ENCODE results near the gene TMEM269.

Gene TMEM269

GRCh38 chr1:42779725-42780124, 5.1 kb upstream of the TMEM269 start:
- no peaks in the 10 kb centered on the region for H3K79me2 ChIP-seq (ENCODE audit: insufficient read depth, low read length)
- H3K36me3 ChIP-seq (ENCODE audit: insufficient read depth, low read length), result peaks cover 70% of the 10 kb centered on the region
- no peaks in the 10 kb centered on the region for H3K9me2 ChIP-seq (ENCODE audit: low read depth, low read length)
- no peaks in the 10 kb centered on the region for H3K4me1 ChIP-seq (ENCODE audit: insufficient read depth, low read length, severe bottlenecking)
- no peak for TF ChIP-seq CTCF (IDR thresholded peaks at IDR 0.05; ENCODE audit: low read length)
- no peak for TF ChIP-seq EZH2 (IDR thresholded peaks at IDR 0.05; ENCODE audit: borderline replicate concordance, low read length)
- H3K9me3 ChIP-seq (ENCODE audit: low read length), result no peaks in the 10 kb centered on the region
- no peaks in the 10 kb centered on the region for H3F3A ChIP-seq (ENCODE audit: insufficient read depth, low read length)
- no peak overlapping the region for H3K4me3 ChIP-seq (ENCODE audit: low read depth, low read length, poor library complexity, severe bottlenecking)
- no peaks in the 10 kb centered on the region for H3K27me3 ChIP-seq (ENCODE audit: insufficient read depth, low read length)
- no peak overlapping the region for H3K27ac ChIP-seq (ENCODE audit: low read depth, low read length, poor library complexity, severe bottlenecking)
- no peaks in the 10 kb centered on the region for H4K20me1 ChIP-seq (ENCODE audit: insufficient read depth, low read length)
- H3K9ac ChIP-seq (ENCODE audit: low read length), result no peak overlapping the region
- no peak overlapping the region for H3K4me2 ChIP-seq (ENCODE audit: low read length)
- no peak overlapping the region for H2AFZ ChIP-seq (ENCODE audit: low read length)

GRCh38 chr1:42780176-42780575, 4.6 kb upstream of the TMEM269 start:
- no peak overlapping the region for H3K4me3 ChIP-seq (ENCODE audit: low read depth, low read length, poor library complexity, severe bottlenecking)
- no peaks in the 10 kb centered on the region for H3K9me3 ChIP-seq (ENCODE audit: low read length)
- H3K36me3 ChIP-seq (ENCODE audit: insufficient read depth, low read length), result peaks cover 65% of the 10 kb centered on the region
- no peak for TF ChIP-seq CTCF (IDR thresholded peaks at IDR 0.05; ENCODE audit: low read length)
- no peak for TF ChIP-seq EZH2 (IDR thresholded peaks at IDR 0.05; ENCODE audit: borderline replicate concordance, low read length)
- no peaks in the 10 kb centered on the region for H3K9me2 ChIP-seq (ENCODE audit: low read depth, low read length)
- no peaks in the 10 kb centered on the region for H3K27me3 ChIP-seq (ENCODE audit: insufficient read depth, low read length)
- no peaks in the 10 kb centered on the region for H3F3A ChIP-seq (ENCODE audit: insufficient read depth, low read length)
- H2AFZ ChIP-seq (ENCODE audit: low read length), result no peak overlapping the region
- no peaks in the 10 kb centered on the region for H4K20me1 ChIP-seq (ENCODE audit: insufficient read depth, low read length)
- H3K9ac ChIP-seq (ENCODE audit: low read length), result no peak overlapping the region
- H3K79me2 ChIP-seq (ENCODE audit: insufficient read depth, low read length), result no peaks in the 10 kb centered on the region
- H3K27ac ChIP-seq (ENCODE audit: low read depth, low read length, poor library complexity, severe bottlenecking), result no peak overlapping the region
- H3K4me2 ChIP-seq (ENCODE audit: low read length), result no peak overlapping the region
- H3K4me1 ChIP-seq (ENCODE audit: insufficient read depth, low read length, severe bottlenecking), result no peaks in the 10 kb centered on the region

GRCh38 chr1:42783092-42783491, 1.7 kb upstream of the TMEM269 start:
- Histone ChIP-seq H3K27ac (ENCODE audit: low read depth, low read length, poor library complexity, severe bottlenecking) (no peak overlapping the region), H3K9me3 (ENCODE audit: low read length) (no peaks in the 10 kb centered on the region), H2AFZ (ENCODE audit: low read length) (no peak overlapping the region), H3K36me3 (ENCODE audit: insufficient read depth, low read length) (peaks cover 39% of the 10 kb centered on the region), H3K4me1 (ENCODE audit: insufficient read depth, low read length, severe bottlenecking) (no peaks in the 10 kb centered on the region), H3K4me2 (ENCODE audit: low read length) (no peak overlapping the region), H3F3A (ENCODE audit: insufficient read depth, low read length) (no peaks in the 10 kb centered on the region), H3K9me2 (ENCODE audit: low read depth, low read length) (no peaks in the 10 kb centered on the region), H3K9ac (ENCODE audit: low read length) (no peak overlapping the region), H3K4me3 (ENCODE audit: low read depth, low read length, poor library complexity, severe bottlenecking) (no peak overlapping the region), H3K27me3 (ENCODE audit: insufficient read depth, low read length) (no peaks in the 10 kb centered on the region), H3K79me2 (ENCODE audit: insufficient read depth, low read length) (no peaks in the 10 kb centered on the region), H4K20me1 (ENCODE audit: insufficient read depth, low read length) (no peaks in the 10 kb centered on the region)
- TF ChIP-seq CTCF (IDR thresholded peaks at IDR 0.05; ENCODE audit: low read length) (no peak), EZH2 (IDR thresholded peaks at IDR 0.05; ENCODE audit: borderline replicate concordance, low read length) (no peak)
